HG02870 (cell line): Measurements from ENCODE around the gene TM4SF1.
A peak's percentile ranks its signal among the peaks of the same experiment; 100 is the strongest.

Source experiments
- ATAC-seq: cut with Tn5 transposase; IDR thresholded peaks from one replicate; pipeline ENCODE4 v1.9.1; 2021; ENCODE audit warnings: mild to moderate bottlenecking, moderate library complexity; ENCODE audit not compliant: unreplicated experiment

The TM4SF1 gene, protein sequence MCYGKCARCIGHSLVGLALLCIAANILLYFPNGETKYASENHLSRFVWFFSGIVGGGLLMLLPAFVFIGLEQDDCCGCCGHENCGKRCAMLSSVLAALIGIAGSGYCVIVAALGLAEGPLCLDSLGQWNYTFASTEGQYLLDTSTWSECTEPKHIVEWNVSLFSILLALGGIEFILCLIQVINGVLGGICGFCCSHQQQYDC

DNA sequence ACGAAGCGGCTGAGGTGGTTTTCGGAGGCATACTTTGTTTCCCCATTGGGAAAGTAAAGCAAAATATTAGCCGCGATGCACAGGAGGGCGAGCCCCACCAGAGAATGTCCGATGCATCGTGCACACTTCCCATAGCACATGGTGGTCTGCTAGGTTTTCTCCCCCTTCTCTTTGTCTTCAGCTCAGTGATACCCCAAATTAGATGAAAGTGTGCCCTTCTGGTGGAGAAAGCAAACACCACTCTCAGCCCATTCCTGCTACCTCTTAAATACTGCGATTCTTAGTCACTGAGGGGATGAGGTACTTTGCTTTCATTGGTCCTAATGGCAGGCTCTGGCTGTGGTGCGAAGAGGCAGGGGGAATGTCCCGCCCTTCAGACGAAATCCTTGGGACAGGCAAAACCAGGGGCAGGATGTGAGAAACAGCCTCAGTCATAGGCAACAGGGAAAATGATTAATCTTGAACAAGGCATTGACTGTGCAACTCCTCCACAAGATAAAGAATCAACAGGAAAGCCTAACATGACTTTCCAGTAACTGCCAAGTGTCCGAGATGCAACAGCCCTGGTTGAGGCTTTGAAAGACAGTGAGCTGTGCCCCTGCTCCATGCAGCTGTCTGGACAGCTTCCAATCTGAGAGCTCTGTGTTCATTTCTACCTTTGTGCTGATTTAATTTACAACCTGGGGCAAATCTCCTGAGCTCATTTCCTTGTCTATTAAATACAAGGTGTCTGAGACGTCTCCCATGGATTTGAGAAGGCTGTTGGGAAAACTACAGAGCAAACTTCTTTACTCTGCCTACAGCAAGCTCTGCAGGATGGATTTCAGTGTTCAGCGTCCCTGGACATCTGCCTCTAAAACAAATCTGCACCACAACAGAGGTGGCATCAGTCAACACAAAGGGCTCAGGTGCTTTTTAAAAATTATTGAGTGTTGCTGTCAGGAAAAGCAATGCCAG lies at the start of gene TM4SF1:
TSS of gene TM4SF1 (minus strand) at position 242 of the 957 bp plus-strand sequence. CDS start at position 140, 102 bp downstream.
- ATAC-seq: no peak

DNA sequence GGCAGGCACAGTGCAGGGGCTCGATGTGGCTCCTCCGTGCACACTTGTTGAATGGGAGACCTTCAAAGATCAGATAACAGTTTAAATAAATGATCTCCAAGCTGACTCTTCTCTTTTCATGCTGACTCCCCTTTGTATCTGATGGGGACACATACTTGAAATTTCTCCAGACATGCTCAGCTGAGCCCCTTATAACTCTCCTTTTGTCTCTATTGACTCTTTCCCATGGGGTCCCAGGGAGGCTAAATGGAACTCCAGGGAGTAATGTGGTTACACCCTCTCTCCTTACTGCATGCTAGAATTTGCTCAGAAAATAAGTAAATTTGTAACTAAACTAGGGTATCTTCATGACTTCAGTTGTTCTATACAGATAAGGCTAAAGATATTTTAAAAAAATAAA lies 48.9 kb upstream of the TM4SF1 start:
- no peak for ATAC-seq

DNA sequence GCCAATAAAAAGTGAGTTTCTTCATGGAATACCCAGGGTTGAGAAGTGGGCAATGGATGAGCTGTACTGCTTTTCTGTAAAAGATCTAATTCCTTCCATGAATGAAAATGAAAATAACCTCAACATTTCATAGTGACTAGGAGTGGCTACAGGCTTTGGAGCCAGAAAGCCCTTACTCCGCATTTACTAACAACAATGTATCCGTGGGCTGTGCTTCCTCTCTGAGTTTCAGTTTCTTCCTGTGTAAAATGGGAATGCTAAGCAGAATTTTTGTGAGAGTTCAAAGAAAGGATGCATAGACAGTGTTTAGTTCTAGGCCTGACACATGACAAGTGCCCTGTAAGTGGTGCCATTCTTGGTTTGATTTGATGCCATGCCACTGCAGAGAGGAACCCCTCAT lies 47.5 kb upstream of the TM4SF1 start:
- no peak for ATAC-seq

DNA sequence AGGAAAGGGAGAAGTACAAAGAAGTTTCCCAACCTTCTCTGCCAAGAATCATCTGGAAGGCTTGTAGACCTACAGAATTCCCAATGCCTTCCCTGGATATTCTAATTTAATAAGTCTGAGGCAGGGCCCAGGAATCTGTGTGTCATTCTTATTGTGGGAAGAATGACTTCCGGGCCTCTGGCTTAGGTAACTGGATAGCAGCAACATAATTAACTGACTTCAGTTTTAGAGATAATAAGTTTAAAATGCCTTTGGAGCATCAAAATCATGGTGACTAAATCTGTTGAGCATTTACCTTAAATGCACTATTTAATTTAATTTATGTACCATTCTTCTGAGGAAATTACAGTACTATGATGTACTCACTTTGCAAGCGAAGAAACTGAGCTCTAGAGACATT lies 44.3 kb upstream of the TM4SF1 start:
- ATAC-seq: no peak

GRCh38 chr3:149419816-149420215 lies 42.4 kb upstream of the TM4SF1 start:
- ATAC-seq: no peak

DNA sequence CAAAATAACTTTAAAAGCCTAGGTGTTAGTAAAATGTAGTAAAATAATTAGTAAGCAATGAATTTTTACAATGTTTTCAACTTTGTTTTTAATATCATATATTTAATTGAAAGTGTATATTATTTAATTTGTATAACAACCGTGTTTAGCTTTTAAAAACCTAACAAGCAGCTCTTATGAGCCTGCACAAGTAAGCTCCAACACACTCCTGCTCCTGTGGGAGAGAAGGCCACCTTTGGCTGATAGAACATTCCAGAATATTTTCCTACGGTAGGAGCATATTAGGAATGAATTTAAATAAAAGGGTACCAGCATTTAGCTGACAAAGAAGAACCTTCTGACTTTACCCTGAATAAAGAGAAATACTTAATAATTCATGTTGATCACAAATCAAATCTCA lies 40.3 kb upstream of the TM4SF1 start:
- ATAC-seq: no peak

- peak; percentile 83 for ATAC-seq
These were observed 39.7 kb upstream of the TM4SF1 start for GRCh38 chr3:149417174-149417573.

GRCh38 chr3:149415484-149415883 lies 38.0 kb upstream of the TM4SF1 start:
- no peak for ATAC-seq

DNA sequence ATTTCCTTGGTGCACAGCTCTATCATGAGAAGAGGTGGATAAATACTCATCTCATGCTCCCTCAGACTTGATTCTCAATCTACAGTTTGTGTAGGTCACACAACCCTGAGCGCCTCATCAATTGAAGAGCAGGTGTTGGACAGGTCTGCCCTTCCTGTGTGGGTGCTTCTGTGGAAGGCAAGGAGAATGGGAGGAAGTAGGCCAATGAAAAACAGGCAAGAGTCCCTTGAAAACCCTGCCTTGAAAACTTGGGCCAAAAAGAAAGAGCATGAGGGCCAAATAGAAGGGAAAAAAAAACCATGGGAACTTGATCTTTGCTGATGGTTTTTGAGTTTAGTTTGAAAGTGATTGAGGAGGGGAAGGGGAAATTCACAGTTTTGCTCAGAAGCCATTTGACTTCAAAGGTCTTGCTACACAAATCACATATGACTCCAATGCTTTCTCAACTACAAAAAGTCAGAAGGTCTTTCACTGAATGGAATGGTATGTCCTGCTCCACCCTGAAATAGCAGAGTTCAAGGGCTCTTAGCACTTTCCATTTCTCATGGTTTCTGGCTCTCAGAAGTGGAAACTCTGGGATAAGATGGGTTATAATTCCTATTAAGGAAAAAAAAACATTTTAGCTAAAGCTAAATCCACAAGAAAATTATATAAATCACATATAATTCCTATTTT lies 37.2 kb upstream of the TM4SF1 start:
- ATAC-seq: no peak

DNA sequence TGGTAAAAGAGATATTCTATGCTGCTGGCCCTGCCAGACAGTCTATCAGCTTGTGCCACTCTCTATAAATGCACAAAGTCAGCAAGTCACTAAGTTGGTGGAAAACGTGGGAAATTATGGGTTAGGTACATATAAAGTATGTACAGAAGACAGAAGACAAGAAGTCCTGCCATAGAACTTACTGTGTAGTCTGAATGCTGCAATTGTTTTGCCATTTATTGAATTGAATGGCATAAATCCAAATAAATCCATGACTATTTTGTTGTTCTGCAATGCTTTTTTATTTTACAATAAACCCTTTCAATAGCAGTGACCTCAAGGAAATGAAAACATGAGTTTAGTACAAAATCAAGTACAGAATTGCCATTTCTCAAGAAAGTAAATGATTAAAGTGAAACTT lies 34.1 kb upstream of the TM4SF1 start:
- no peak for ATAC-seq

GRCh38 chr3:149409351-149409750 lies 31.9 kb upstream of the TM4SF1 start:
- no peak for ATAC-seq

DNA sequence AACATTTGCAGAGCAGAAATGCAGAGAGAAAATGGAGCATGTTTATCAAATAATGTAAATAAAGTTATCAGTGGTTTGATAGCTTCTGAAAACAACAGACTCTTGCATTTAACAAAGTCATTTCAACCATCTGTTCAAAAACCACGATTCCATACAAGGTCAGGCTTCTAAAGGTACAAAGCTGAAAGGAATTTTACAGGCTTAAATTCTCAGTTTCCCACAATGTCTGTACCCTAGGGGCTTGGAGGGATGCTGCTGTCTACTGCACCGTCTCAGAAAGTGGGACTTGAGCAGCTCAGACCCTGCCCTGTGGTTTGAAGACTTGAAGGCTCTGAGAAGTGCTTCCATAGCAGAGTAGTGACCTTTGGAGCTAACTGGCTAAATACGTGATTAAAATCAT lies 30.4 kb upstream of the TM4SF1 start:
- ATAC-seq: no peak

GRCh38 chr3:149406244-149406752 lies 28.8 kb upstream of the TM4SF1 start:
- no peak for ATAC-seq

GRCh38 chr3:149403443-149403842 lies 26.0 kb upstream of the TM4SF1 start:
- ATAC-seq: no peak

- ATAC-seq: no peak
These were observed 25.0 kb upstream of the TM4SF1 start for GRCh38 chr3:149402481-149402880.

DNA sequence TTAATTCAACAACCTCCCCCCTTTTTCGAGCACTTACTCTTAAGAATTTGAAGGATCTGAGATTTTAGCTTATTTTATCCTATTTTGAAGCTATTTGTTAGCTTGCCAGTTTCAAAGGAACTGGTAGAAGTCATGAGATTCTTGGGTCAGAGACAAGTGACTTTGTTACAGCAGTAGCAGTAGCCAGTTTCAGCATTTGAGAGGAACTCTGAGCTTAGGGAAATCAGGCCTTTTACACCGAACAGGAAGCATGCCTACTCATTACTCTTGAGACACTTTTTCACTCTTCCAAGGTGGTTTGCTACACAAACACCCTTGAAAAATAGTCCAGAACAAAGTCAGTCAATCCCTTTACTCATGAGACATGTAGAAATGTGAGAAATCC lies 24.5 kb upstream of the TM4SF1 start:
- no peak for ATAC-seq

- ATAC-seq: no peak
These were observed 23.9 kb upstream of the TM4SF1 start for GRCh38 chr3:149401212-149401925.

- no peak for ATAC-seq
These were observed 23.2 kb upstream of the TM4SF1 start for GRCh38 chr3:149400645-149401044.

- no peak for ATAC-seq
These were observed 20.8 kb upstream of the TM4SF1 start for GRCh38 chr3:149398296-149398695.

DNA sequence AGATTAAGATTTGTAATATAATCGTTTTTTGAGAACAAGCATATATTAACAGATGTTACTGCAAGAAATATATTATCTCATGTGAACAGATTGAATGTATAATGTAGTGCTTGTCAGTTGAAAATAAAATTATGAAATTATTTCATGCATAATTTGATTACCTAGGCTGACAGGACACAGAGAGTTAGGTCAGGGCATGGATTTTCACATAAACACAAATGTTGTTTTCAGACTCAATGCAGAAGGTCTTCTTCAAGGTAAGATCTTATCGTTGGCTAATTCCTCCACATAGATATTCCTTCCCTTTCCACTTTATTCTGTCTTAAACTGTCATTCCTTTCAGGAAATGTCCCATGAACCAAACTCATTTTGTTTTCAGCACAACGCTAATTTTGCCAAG lies 20.1 kb upstream of the TM4SF1 start:
- no peak for ATAC-seq

DNA sequence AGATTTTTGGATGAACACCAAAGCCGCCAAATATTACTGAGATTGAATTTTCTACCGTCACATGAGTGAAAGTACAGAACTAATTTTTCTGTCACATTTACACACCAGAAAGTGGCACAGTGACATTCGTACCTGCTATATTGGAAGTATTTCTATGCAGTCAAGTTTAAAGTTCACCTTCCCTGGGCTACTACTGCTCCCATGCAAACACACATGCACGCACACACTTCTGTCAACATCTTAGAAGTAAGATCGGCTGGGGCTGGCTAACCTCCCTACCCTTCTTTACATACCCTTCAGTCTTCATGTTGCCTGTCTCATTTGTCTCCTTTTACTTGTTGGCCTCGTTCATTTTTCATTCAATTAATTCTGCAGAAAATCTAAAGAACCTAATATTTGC lies 19.0 kb upstream of the TM4SF1 start:
- ATAC-seq: no peak
